HL-60 (cell line): ENCODE measurements around the gene ENO3.
A peak's percentile ranks its signal among the peaks of the same experiment; 100 is the strongest.

ENCODE experiments used
- DNase-seq, 2 experiments: peaks; one replicate each; pipeline ENCODE4 v3.0.0-alpha.2; 2010 to 2020; ENCODE audit warnings: low read depth in 1 of 2, low spot score in 1 of 2
- H3K27ac ChIP-seq: fragments of 250-450 bp; sonication (Bioruptor Pico); replicated peaks from 2 replicates; pipeline ENCODE4 v1.5.1; 2020; ENCODE audit warnings: mild to moderate bottlenecking, moderate library complexity
- H3K27me3 ChIP-seq: fragments of 250-450 bp; sonication (Bioruptor Pico); 2 replicates; pipeline ENCODE4 v1.5.1; 2021; ENCODE audit warnings: mild to moderate bottlenecking, moderate library complexity; ENCODE audit not compliant: insufficient read depth, poor library complexity, severe bottlenecking
- H3K4me3 ChIP-seq: replicated peaks from 2 replicates; pipeline ENCODE4 v1.5.1; 2011; ENCODE audit warnings: mild to moderate bottlenecking, control low read depth, low read length; ENCODE audit not compliant: insufficient read depth
- CTCF ChIP-seq: IDR thresholded peaks from one replicate; pipeline ENCODE4 v1.5.1; 2011; ENCODE audit warnings: low read length, control low read depth, inconsistent platforms; ENCODE audit not compliant: insufficient read depth
- GABPA ChIP-seq: IDR thresholded peaks from 2 replicates; pipeline ENCODE4 v1.6.1; 2012; ENCODE audit warnings: low read depth
- POLR2AphosphoS5 ChIP-seq: IDR thresholded peaks from 2 replicates; pipeline ENCODE4 v1.6.1; 2012; ENCODE audit warnings: low read depth
- REST ChIP-seq: IDR thresholded peaks from 2 replicates; pipeline ENCODE4 v1.6.1; 2012; ENCODE audit warnings: low read depth; ENCODE audit not compliant: insufficient replicate concordance
- SPI1 ChIP-seq: IDR thresholded peaks from 2 replicates; pipeline ENCODE4 v1.6.1; 2012; ENCODE audit warnings: low read depth, mild to moderate bottlenecking, borderline replicate concordance

ENO3 gene

GRCh38 chr17:4933646-4934045 is 17.3 kb upstream of the ENO3 start:
- Histone ChIP-seq H3K27me3 (no peaks in the 10 kb centered on the region), H3K27ac (no peak overlapping the region), H3K4me3 (no peak overlapping the region)
- TF ChIP-seq REST (no peak), CTCF (no peak), GABPA (no peak), POLR2AphosphoS5 (no peak), SPI1 (no peak)
- DNase-seq = no peak

- TF ChIP-seq SPI1 (no peak), POLR2AphosphoS5 (peak; percentile 63)
- Histone ChIP-seq H3K27ac (no peak overlapping the region; the same call in 1 of the 2 replicates), H3K27me3 (no peaks in the 10 kb centered on the region), H3K4me3 (no peak overlapping the region)
- DNase-seq = peak in 1 of 2 experiments; percentile 57
Measured at GRCh38 chr17:4934173-4934979, 16.5 kb upstream of the ENO3 start.

- H3K27me3 ChIP-seq = no peaks in the 10 kb centered on the region
- no peak overlapping the region for H3K27ac ChIP-seq
- H3K4me3 ChIP-seq = no peak overlapping the region
- TF ChIP-seq POLR2AphosphoS5 (no peak), GABPA (no peak), SPI1 (no peak), REST (no peak), CTCF (no peak)
- DNase-seq = no peak
Measured at GRCh38 chr17:4935650-4936049, 15.3 kb upstream of the ENO3 start.

- DNase-seq = no peak
- H3K27ac ChIP-seq = no peak overlapping the region
- H3K4me3 ChIP-seq = no peak overlapping the region
- TF ChIP-seq CTCF (no peak), POLR2AphosphoS5 (no peak), SPI1 (no peak), REST (no peak), GABPA (no peak)
- H3K27me3 ChIP-seq = no peaks in the 10 kb centered on the region
Measured at GRCh38 chr17:4936436-4936835, 14.5 kb upstream of the ENO3 start.
